Measurements from ENCODE around the gene SIGLEC1.

DNA sequence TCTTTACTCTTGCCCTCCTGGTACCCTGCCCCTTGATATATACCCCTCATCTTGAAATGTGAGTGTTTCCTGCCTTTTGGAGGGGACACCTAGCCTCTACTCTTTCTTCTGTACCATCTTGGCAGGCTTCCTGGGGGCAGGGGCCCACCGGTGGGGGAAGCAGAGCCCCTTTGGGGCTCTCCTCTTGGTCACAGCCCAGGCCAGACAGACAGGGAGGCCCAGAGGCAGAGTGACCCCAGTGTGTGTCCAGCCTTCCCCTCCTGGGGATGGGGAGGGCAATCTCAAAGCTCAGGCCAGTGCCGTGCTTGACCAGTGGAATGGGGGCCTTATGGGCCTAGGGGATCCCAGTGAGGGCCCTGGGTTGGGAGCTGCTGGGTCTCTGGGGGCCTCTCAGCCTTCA lies 34.2 kb downstream of the SIGLEC1 start:
- TF ChIP-seq RAD21 (IDR thresholded peaks at IDR 0.05 in 1 of 2, conservative IDR thresholded peaks at IDR 0.05 in 1 of 2; ENCODE audit: low read depth in 2 of 2, low read length in 2 of 2): no peak
- no peak for TF ChIP-seq CHD2 (IDR thresholded peaks at IDR 0.05; ENCODE audit: low read length)
- no peak for TF ChIP-seq CREB1 (IDR thresholded peaks at IDR 0.05)
- TF ChIP-seq, protein P1, sequence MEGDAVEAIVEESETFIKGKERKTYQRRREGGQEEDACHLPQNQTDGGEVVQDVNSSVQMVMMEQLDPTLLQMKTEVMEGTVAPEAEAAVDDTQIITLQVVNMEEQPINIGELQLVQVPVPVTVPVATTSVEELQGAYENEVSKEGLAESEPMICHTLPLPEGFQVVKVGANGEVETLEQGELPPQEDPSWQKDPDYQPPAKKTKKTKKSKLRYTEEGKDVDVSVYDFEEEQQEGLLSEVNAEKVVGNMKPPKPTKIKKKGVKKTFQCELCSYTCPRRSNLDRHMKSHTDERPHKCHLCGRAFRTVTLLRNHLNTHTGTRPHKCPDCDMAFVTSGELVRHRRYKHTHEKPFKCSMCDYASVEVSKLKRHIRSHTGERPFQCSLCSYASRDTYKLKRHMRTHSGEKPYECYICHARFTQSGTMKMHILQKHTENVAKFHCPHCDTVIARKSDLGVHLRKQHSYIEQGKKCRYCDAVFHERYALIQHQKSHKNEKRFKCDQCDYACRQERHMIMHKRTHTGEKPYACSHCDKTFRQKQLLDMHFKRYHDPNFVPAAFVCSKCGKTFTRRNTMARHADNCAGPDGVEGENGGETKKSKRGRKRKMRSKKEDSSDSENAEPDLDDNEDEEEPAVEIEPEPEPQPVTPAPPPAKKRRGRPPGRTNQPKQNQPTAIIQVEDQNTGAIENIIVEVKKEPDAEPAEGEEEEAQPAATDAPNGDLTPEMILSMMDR (IDR thresholded peaks at IDR 0.05; ENCODE audit: control extremely low read depth in 1 of 3, insufficient read depth in 1 of 3, low read depth in 1 of 3, low read length in 3 of 3): no peak
- TF ChIP-seq POLR2A (IDR thresholded peaks at IDR 0.05; ENCODE audit: control extremely low read depth in 1 of 2, low read depth in 2 of 2, low read length in 2 of 2): no peak
- no peak for TF ChIP-seq EGR1 (IDR thresholded peaks at IDR 0.05; ENCODE audit: borderline replicate concordance, low read depth, low read length)
- no peak for TF ChIP-seq GABPA (IDR thresholded peaks at IDR 0.05; ENCODE audit: borderline replicate concordance, insufficient read depth, low read length)
- no peak for TF ChIP-seq EP300 (IDR thresholded peaks at IDR 0.05; ENCODE audit: borderline replicate concordance in 1 of 2, low read depth in 2 of 2, low read length in 2 of 2)
- no peak for TF ChIP-seq EZH2 (IDR thresholded peaks at IDR 0.05; ENCODE audit: low read depth, low read length, severe bottlenecking)
- no peak for TF ChIP-seq HDAC2 (IDR thresholded peaks at IDR 0.05; ENCODE audit: borderline replicate concordance in 1 of 2, low read depth in 2 of 2, low read length in 2 of 2)
- no peak for TF ChIP-seq TEAD4 (IDR thresholded peaks at IDR 0.05; ENCODE audit: low read depth, low read length)
- no peak for TF ChIP-seq RXRA (IDR thresholded peaks at IDR 0.05; ENCODE audit: insufficient read depth, low read depth, low read length)
- TF ChIP-seq SP1 (IDR thresholded peaks at IDR 0.05; ENCODE audit: low read depth, low read length): no peak

All from H1 (cell line).